Measurements from ENCODE around the gene EEF1A2.
A peak's percentile ranks its signal among the peaks of the same experiment; 100 is the strongest.

The EEF1A2 gene

GRCh38 chr20:63490416-63490815 lies 8.5 kb downstream of the EEF1A2 start:
- Histone ChIP-seq H3K4me1 (ENCODE audit: insufficient read depth, low read length) (peaks cover 5% of the 10 kb centered on the region; the same call in 1 of the 2 replicates), H3K4me3 (ENCODE audit: low read length) (no peak overlapping the region), H3K9ac (ENCODE audit: low read depth, low read length) (no peak overlapping the region), H3K27ac (ENCODE audit: low read depth, low read length) (no peak overlapping the region), H3K27me3 (ENCODE audit: insufficient read depth, low read length) (peaks cover 29% of the 10 kb centered on the region), H3K36me3 (ENCODE audit: insufficient read depth, low read length) (peaks cover 7% of the 10 kb centered on the region; the same call in 1 of the 2 replicates), H3K9me3 (ENCODE audit: insufficient read depth, low read depth, low read length) (no peaks in the 10 kb centered on the region)
- 91% methylated on average over 24 of the region's 24 CpGs for WGBS

GRCh38 chr20:63488315-63489251 lies 10.3 kb downstream of the EEF1A2 start:
- H3K4me3 ChIP-seq (ENCODE audit: low read length), result peak overlapping the region; percentile 42
- H3K36me3 ChIP-seq (ENCODE audit: insufficient read depth, low read length), result peaks cover 7% of the 10 kb centered on the region; the same call in 1 of the 2 replicates
- H3K27me3 ChIP-seq (ENCODE audit: insufficient read depth, low read length), result peaks cover 29% of the 10 kb centered on the region
- H3K4me1 ChIP-seq (ENCODE audit: insufficient read depth, low read length), result peaks cover 5% of the 10 kb centered on the region; the same call in 1 of the 2 replicates
- H3K9ac ChIP-seq (ENCODE audit: low read depth, low read length), result no peak overlapping the region
- no peaks in the 10 kb centered on the region for H3K9me3 ChIP-seq (ENCODE audit: insufficient read depth, low read depth, low read length)
- H3K27ac ChIP-seq (ENCODE audit: low read depth, low read length), result no peak overlapping the region
- 23% methylated on average over 83 of the region's 83 CpGs for WGBS

GRCh38 chr20:63487781-63488241 lies 11.1 kb downstream of the EEF1A2 start:
- Histone ChIP-seq H3K27me3 (ENCODE audit: insufficient read depth, low read length) (peaks cover 29% of the 10 kb centered on the region), H3K4me3 (ENCODE audit: low read length) (peak overlapping the region; percentile 37; the same call in 1 of the 2 replicates), H3K4me1 (ENCODE audit: insufficient read depth, low read length) (peaks cover 5% of the 10 kb centered on the region; the same call in 1 of the 2 replicates), H3K27ac (ENCODE audit: low read depth, low read length) (no peak overlapping the region), H3K9me3 (ENCODE audit: insufficient read depth, low read depth, low read length) (no peaks in the 10 kb centered on the region), H3K9ac (ENCODE audit: low read depth, low read length) (no peak overlapping the region), H3K36me3 (ENCODE audit: insufficient read depth, low read length) (peaks cover 7% of the 10 kb centered on the region; the same call in 1 of the 2 replicates)
- WGBS, result 17% methylated on average over 39 of the region's 40 CpGs

GRCh38 chr20:63487116-63487764 lies 11.6 kb downstream of the EEF1A2 start:
- peaks cover 1% of the 10 kb centered on the region; the same call in 1 of the 2 replicates for H3K36me3 ChIP-seq (ENCODE audit: insufficient read depth, low read length)
- 65% methylated on average over 14 of the region's 14 CpGs for WGBS
- H3K9me3 ChIP-seq (ENCODE audit: insufficient read depth, low read depth, low read length), result no peaks in the 10 kb centered on the region
- H3K27me3 ChIP-seq (ENCODE audit: insufficient read depth, low read length), result peaks cover 29% of the 10 kb centered on the region
- H3K4me1 ChIP-seq (ENCODE audit: insufficient read depth, low read length), result peaks cover 5% of the 10 kb centered on the region; the same call in 1 of the 2 replicates
- no peak overlapping the region for H3K27ac ChIP-seq (ENCODE audit: low read depth, low read length)
- H3K4me3 ChIP-seq (ENCODE audit: low read length), result no peak overlapping the region
- no peak overlapping the region for H3K9ac ChIP-seq (ENCODE audit: low read depth, low read length)

- H3K4me1 ChIP-seq (ENCODE audit: insufficient read depth, low read length), result peaks cover 5% of the 10 kb centered on the region; the same call in 1 of the 2 replicates
- no peak overlapping the region for H3K9ac ChIP-seq (ENCODE audit: low read depth, low read length)
- H3K27me3 ChIP-seq (ENCODE audit: insufficient read depth, low read length), result peaks cover 29% of the 10 kb centered on the region
- no peaks in the 10 kb centered on the region for H3K36me3 ChIP-seq (ENCODE audit: insufficient read depth, low read length)
- no peaks in the 10 kb centered on the region for H3K9me3 ChIP-seq (ENCODE audit: insufficient read depth, low read depth, low read length)
- H3K4me3 ChIP-seq (ENCODE audit: low read length), result no peak overlapping the region
- 90% methylated on average over 17 of the region's 17 CpGs for WGBS
- no peak overlapping the region for H3K27ac ChIP-seq (ENCODE audit: low read depth, low read length)
Measured at GRCh38 chr20:63486300-63486855, 12.5 kb downstream of the EEF1A2 start.

GRCh38 chr20:63484651-63485403 lies 14.1 kb downstream of the EEF1A2 start:
- WGBS, result 80% methylated on average over 18 of the region's 18 CpGs

GRCh38 chr20:63484236-63484635 lies 14.6 kb downstream of the EEF1A2 start:
- 66% methylated on average over 17 of the region's 17 CpGs for WGBS

More at GRCh38 chr20:63484651-63485403, 14.1 kb downstream of the EEF1A2 start:
- H3K27ac ChIP-seq (ENCODE audit: low read depth, low read length), result no peak overlapping the region
- H3K9ac ChIP-seq (ENCODE audit: low read depth, low read length), result no peak overlapping the region
- H3K9me3 ChIP-seq (ENCODE audit: insufficient read depth, low read depth, low read length), result no peaks in the 10 kb centered on the region
- H3K27me3 ChIP-seq (ENCODE audit: insufficient read depth, low read length), result peaks cover 25% of the 10 kb centered on the region
- H3K36me3 ChIP-seq (ENCODE audit: insufficient read depth, low read length), result no peaks in the 10 kb centered on the region
- H3K4me1 ChIP-seq (ENCODE audit: insufficient read depth, low read length), result peaks cover 5% of the 10 kb centered on the region; the same call in 1 of the 2 replicates
- no peak overlapping the region for H3K4me3 ChIP-seq (ENCODE audit: low read length)

GRCh38 chr20:63483834-63484233 lies 15.0 kb downstream of the EEF1A2 start:
- Histone ChIP-seq H3K27me3 (ENCODE audit: insufficient read depth, low read length) (peaks cover 15% of the 10 kb centered on the region), H3K4me3 (ENCODE audit: low read length) (no peak overlapping the region), H3K9me3 (ENCODE audit: insufficient read depth, low read depth, low read length) (no peaks in the 10 kb centered on the region), H3K36me3 (ENCODE audit: insufficient read depth, low read length) (no peaks in the 10 kb centered on the region), H3K27ac (ENCODE audit: low read depth, low read length) (no peak overlapping the region), H3K9ac (ENCODE audit: low read depth, low read length) (no peak overlapping the region), H3K4me1 (ENCODE audit: insufficient read depth, low read length) (peaks cover 4% of the 10 kb centered on the region; the same call in 1 of the 2 replicates)
- 69% methylated on average over 12 of the region's 12 CpGs for WGBS

More at GRCh38 chr20:63484236-63484635, 14.6 kb downstream of the EEF1A2 start:
- Histone ChIP-seq H3K36me3 (ENCODE audit: insufficient read depth, low read length) (no peaks in the 10 kb centered on the region), H3K27me3 (ENCODE audit: insufficient read depth, low read length) (peaks cover 19% of the 10 kb centered on the region), H3K9ac (ENCODE audit: low read depth, low read length) (no peak overlapping the region), H3K9me3 (ENCODE audit: insufficient read depth, low read depth, low read length) (no peaks in the 10 kb centered on the region), H3K4me1 (ENCODE audit: insufficient read depth, low read length) (peaks cover 5% of the 10 kb centered on the region; the same call in 1 of the 2 replicates), H3K27ac (ENCODE audit: low read depth, low read length) (no peak overlapping the region), H3K4me3 (ENCODE audit: low read length) (no peak overlapping the region)

GRCh38 chr20:63482021-63482587 lies 16.8 kb downstream of the EEF1A2 start:
- H3K4me3 ChIP-seq (ENCODE audit: low read length), result no peak overlapping the region
- WGBS, result 55% methylated on average over 11 of the region's 11 CpGs
- H3K4me1 ChIP-seq (ENCODE audit: insufficient read depth, low read length), result peaks cover 6% of the 10 kb centered on the region; the same call in 1 of the 2 replicates
- no peak overlapping the region for H3K27ac ChIP-seq (ENCODE audit: low read depth, low read length)
- peaks cover under 1% of the 10 kb centered on the region for H3K27me3 ChIP-seq (ENCODE audit: insufficient read depth, low read length)
- no peaks in the 10 kb centered on the region for H3K9me3 ChIP-seq (ENCODE audit: insufficient read depth, low read depth, low read length)
- H3K9ac ChIP-seq (ENCODE audit: low read depth, low read length), result no peak overlapping the region
- no peaks in the 10 kb centered on the region for H3K36me3 ChIP-seq (ENCODE audit: insufficient read depth, low read length)

GRCh38 chr20:63481503-63481902 lies 17.4 kb downstream of the EEF1A2 start:
- H3K4me1 ChIP-seq (ENCODE audit: insufficient read depth, low read length), result peaks cover 6% of the 10 kb centered on the region; the same call in 1 of the 2 replicates
- H3K36me3 ChIP-seq (ENCODE audit: insufficient read depth, low read length), result no peaks in the 10 kb centered on the region
- no peak overlapping the region for H3K4me3 ChIP-seq (ENCODE audit: low read length)
- no peaks in the 10 kb centered on the region for H3K27me3 ChIP-seq (ENCODE audit: insufficient read depth, low read length)
- no peak overlapping the region for H3K9ac ChIP-seq (ENCODE audit: low read depth, low read length)
- 76% methylated on average over 12 of the region's 12 CpGs for WGBS
- H3K9me3 ChIP-seq (ENCODE audit: insufficient read depth, low read depth, low read length), result no peaks in the 10 kb centered on the region
- H3K27ac ChIP-seq (ENCODE audit: low read depth, low read length), result no peak overlapping the region
